NCI-H2227 (cell line): ENCODE results near the gene CHMP5.

Source experiments
- DNase-seq: peaks from one replicate; lab custom pipeline; 2025; ENCODE audit not compliant: unreplicated experiment; lab: John Stamatoyannopoulos, UW

Gene CHMP5

GRCh38 chr9:33273266-33273971 lies 8.6 kb downstream of the CHMP5 start:
- no peak for DNase-seq

DNA sequence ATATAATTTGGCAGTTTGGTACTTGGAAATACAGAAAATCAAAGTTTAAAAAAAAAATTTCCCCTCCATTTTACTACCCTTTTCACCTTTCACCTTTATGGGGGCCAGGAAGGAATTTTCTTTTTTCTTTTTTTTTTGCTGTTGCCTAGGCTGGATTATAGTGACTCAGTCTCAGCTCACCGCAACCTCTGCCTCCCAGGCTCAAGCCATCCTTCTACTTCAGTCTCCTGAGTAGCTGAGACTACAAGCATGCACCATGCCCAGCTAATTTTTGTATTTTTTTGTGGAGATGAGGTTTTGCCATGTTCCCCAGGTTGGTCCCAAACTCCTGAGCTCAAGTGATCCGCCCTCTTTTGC lies 9.1 kb downstream of the CHMP5 start:
- DNase-seq, result no peak

GRCh38 chr9:33277484-33277883 lies 12.6 kb downstream of the CHMP5 start:
- no peak for DNase-seq

GRCh38 chr9:33285502-33285901 lies 20.7 kb downstream of the CHMP5 start:
- DNase-seq, result no peak

DNA sequence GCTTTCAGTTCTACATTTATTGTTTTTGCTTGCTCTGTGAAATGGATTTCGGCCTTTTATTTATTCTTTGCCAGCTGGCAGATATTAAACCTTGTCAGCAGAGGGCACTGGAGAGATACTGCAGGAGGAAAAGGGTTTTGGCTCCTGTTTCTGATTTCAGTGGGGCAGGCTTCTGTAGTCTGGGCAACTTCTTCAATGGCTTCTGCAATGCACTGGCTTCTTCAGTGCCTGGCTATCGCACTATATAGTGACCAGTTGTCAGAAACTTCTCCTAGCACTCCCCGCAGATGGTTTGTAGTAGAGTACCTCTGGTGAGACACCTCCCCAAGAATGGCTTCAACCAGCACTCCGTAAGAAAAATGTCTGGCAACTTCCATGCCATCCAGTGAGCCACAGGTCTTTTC lies 22.2 kb downstream of the CHMP5 start:
- DNase-seq, result peak; percentile 55

DNA sequence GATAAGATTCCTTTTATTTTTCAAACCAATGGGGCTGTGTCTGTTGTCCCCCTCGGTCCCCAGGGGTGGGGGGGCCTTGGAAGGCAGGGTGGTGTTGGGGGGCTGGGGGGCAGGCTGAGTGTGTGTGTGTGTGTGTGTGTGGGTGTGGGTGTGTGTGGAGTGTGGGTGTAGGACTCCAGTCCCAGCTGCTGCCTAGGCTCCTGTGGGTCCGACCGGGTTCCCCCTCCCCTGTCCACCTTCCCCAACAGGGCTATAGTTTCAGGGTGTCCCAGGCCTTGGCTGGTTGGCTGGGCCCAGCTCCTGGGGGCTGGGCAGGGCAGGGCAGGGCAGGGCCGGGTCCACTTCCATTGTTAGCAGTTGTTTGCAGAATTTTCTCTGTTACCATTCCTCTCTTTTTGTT lies 23.4 kb downstream of the CHMP5 start:
- no peak for DNase-seq

GRCh38 chr9:33288828-33289483 lies 24.1 kb downstream of the CHMP5 start:
- no peak for DNase-seq

GRCh38 chr9:33289496-33289895 lies 24.6 kb downstream of the CHMP5 start:
- peak; percentile 2 for DNase-seq

DNA sequence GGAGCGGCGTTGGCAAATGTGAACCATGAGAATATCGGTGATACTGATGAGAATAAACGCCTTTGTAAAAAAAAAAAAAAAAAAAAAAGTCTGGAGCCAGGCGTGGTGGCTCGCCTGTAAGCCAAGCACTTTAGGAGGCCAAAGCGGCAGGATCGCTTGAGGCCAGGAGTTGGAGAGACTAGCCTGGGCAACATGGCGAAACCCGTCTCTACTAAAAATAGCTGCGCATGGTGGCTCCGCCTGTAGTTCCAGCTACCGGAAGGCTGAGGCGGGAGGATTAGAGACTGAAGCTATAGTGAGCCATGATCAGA lies 25.0 kb downstream of the CHMP5 start:
- no peak for DNase-seq

GRCh38 chr9:33290247-33291030 lies 25.6 kb downstream of the CHMP5 start, which contains the start of gene NFX1:
Gene NFX1, plus strand, starts transcription at chr9:33290516. Its CDS starts 57 bp downstream, at chr9:33290573.
- peak; percentile 97 for DNase-seq

- DNase-seq, result no peak
Measured at GRCh38 chr9:33291031-33291397, 26.2 kb downstream of the CHMP5 start.

- no peak for DNase-seq
Measured at GRCh38 chr9:33291901-33292300, 27.1 kb downstream of the CHMP5 start.

DNA sequence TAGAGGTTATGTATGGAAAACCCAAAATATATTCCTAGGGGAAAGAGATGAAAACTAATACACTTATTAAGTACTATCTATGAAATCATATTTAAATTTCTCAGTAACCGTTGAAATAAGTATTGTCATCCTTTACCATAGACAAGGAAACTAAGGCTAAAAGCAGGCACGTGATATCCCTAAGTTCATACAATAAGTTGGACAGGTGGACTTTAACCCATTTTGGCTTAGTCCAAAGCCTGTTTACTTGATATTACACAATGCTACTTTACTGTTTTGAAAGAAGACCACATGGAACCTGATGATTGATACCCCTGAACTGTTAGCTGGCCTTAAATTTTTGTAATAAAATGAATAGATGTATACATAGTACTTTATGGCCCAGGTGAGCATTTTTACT lies 28.9 kb downstream of the CHMP5 start:
- no peak for DNase-seq

GRCh38 chr9:33294670-33295432 lies 30.0 kb downstream of the CHMP5 start:
- no peak for DNase-seq

DNA sequence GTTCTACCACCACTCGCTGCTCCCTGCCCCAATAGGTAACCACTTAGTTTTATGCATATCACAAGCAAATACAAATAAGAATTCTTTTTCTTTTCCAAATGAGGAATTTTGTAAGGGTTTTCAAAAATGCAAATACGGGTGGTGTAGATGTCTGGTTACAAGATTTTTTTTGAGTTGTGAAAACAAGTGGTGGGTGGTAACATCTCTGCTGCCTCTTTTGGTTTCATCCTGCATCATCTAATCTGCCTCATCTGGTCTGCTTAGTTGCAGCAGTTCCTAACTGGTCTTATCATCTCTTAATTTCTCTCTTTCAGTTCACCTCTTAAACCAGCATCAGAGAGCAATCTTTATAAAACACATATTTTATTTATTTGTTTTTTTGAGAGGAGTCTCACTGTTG lies 30.7 kb downstream of the CHMP5 start:
- DNase-seq, result no peak

DNA sequence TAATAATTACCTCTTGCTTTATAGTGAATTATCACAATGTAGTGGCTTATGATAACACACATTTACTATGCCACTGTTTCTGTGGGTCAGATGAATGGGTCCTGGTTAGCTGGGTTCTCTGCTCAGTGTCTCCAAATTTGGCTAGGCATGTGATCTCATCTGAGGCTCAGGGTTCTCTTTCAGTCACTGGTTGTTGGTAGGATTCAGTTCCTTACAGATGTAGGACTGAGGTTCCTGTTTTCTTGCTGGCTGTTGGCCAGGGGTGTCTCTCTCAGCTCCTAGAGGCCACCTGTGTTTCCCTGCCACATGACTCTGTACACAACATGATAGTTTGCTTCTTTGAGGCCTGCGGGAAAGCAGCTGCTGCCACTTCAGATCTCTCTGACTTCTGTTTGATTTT lies 32.6 kb downstream of the CHMP5 start:
- no peak for DNase-seq

DNA sequence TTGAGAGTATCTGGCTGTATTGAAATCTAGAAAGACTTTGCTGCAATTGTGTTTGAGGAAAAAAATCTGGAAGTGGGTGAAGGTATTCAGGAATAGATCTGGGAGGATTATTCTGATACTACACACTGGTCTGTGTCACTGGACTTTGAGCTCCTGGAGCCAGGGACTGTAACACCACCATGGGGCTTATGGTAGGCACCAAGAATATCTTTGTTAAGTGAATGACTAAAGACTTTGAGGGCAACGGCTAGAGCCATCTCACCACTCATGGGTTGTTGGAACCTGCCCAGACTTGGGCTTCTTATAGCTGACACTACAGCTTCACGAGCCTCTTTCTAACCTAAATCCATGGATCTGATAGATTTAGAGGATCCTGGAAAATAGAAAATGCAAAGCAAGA lies 35.7 kb downstream of the CHMP5 start:
- no peak for DNase-seq

DNA sequence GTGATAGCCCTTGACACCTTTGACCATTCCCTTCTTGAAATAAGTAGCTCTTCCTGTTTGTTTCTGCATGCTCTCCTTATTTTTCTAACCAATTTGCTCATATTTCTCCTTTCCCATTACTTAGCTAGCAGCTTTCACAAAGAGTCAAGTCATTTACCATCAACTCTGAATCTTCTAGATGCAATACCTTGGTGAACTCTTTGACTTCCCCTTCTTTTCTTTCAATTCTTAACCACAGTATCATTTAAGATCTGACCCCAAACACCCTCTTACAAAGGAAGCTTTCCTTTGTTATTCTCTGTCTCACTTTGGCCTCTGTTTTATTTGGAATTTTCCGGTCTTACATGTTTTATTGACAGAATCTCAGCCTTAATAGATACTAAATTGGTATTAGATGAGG lies 39.5 kb downstream of the CHMP5 start:
- no peak for DNase-seq

- no peak for DNase-seq
Measured at GRCh38 chr9:33306037-33306436, 41.2 kb downstream of the CHMP5 start.

- no peak for DNase-seq
Measured at GRCh38 chr9:33307067-33307466, 42.2 kb downstream of the CHMP5 start.

- DNase-seq, result no peak
Measured at GRCh38 chr9:33309903-33310302, 45.1 kb downstream of the CHMP5 start.

DNA sequence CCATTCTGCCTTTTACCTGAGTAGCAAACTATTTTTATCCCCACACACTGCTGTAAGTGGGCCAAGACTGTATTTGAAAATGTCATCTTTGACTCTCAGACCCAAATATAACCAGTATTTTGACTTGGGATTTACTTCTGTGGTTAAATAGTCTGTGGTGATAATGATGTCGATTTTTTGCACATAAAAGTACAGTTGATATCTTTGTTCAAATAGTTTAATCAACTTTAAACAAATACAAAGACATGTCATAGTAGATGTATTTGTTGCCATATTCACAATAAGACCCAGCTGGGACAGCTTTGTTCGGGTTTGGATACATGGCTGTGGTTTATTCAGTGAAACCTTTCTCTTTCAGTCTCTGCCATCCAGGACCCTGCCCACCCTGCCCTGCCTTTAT lies 45.9 kb downstream of the CHMP5 start:
- DNase-seq, result no peak
